Osteoblast (primary cell): Measurements from ENCODE around the gene ADARB1. TPM values are rescaled to one million over a fixed set of nuclear protein-coding genes. Genes with fewer than 3 reads are reported as not detected.
"Not testable (repeated sequence)": the region's sequence is repeated elsewhere in the genome, so short reads cannot be mapped to it uniquely, and the experiment has no call there.

Source experiments
- DNase-seq: peaks from one replicate; pipeline ENCODE4 v3.0.0; 2011; ENCODE audit warnings: low spot score, mixed read lengths; ENCODE audit not compliant: insufficient read length; ENCODE audit errors: missing footprints
- H2AFZ ChIP-seq: 2 replicates; pipeline ENCODE4 v1.6.0; 2011; ENCODE audit warnings: mild to moderate bottlenecking, low read length
- H3K27ac ChIP-seq: 2 replicates; pipeline ENCODE4 v1.5.1; 2011; ENCODE audit warnings: mild to moderate bottlenecking, low read depth, low read length, moderate library complexity
- H3K27me3 ChIP-seq: 2 replicates; pipeline ENCODE4 v1.6.0; 2012; ENCODE audit warnings: mild to moderate bottlenecking, control low read depth, inconsistent platforms, low read length, moderate library complexity; ENCODE audit not compliant: insufficient read depth
- H3K36me3 ChIP-seq: 2 replicates; pipeline ENCODE4 v1.5.1; 2011; ENCODE audit warnings: mild to moderate bottlenecking, low read length, control low read depth, moderate library complexity; ENCODE audit not compliant: insufficient read depth
- H3K4me1 ChIP-seq: 2 replicates; pipeline ENCODE4 v1.5.1; 2011; ENCODE audit warnings: mild to moderate bottlenecking, low read length, control low read depth, moderate library complexity; ENCODE audit not compliant: insufficient read depth
- H3K4me2 ChIP-seq: 2 replicates; pipeline ENCODE4 v1.6.0; 2011; ENCODE audit warnings: mild to moderate bottlenecking, low read length; ENCODE audit not compliant: insufficient read depth
- H3K4me3 ChIP-seq: fragments of 200-600 bp; sonication (generic); 3 replicates; pipeline ENCODE4 v1.5.1; 2012; ENCODE audit warnings: mild to moderate bottlenecking, low read length, inconsistent platforms; ENCODE audit not compliant: insufficient read depth
- H3K79me2 ChIP-seq: 2 replicates; pipeline ENCODE4 v1.6.0; 2012; ENCODE audit warnings: mild to moderate bottlenecking, low read length, control low read depth, inconsistent platforms; ENCODE audit not compliant: insufficient read depth
- H3K9me3 ChIP-seq: 2 replicates; pipeline ENCODE4 v1.5.1; 2011; ENCODE audit warnings: low read depth, low read length, control low read depth
- H4K20me1 ChIP-seq: 2 replicates; pipeline ENCODE4 v1.6.0; 2012; ENCODE audit warnings: mild to moderate bottlenecking, low read length, control low read depth; ENCODE audit not compliant: insufficient read depth
- total RNA-seq: library from RNA; depleted of rRNA; stranded (reverse); fragments of >200 nt; gene quantifications from 2 replicates; pipeline ENCODE4 v1.2.3, GENCODE V29; 2012
- TF ChIP-seq, protein P1 (sequence below): IDR thresholded peaks from 2 replicates; pipeline ENCODE4 v1.5.1; 2011; ENCODE audit warnings: mild to moderate bottlenecking, low read depth, low read length, moderate library complexity; ENCODE audit errors: extremely low read depth

The ADARB1 gene
- total RNA-seq, 1 donor = 19.5 TPM

DNA sequence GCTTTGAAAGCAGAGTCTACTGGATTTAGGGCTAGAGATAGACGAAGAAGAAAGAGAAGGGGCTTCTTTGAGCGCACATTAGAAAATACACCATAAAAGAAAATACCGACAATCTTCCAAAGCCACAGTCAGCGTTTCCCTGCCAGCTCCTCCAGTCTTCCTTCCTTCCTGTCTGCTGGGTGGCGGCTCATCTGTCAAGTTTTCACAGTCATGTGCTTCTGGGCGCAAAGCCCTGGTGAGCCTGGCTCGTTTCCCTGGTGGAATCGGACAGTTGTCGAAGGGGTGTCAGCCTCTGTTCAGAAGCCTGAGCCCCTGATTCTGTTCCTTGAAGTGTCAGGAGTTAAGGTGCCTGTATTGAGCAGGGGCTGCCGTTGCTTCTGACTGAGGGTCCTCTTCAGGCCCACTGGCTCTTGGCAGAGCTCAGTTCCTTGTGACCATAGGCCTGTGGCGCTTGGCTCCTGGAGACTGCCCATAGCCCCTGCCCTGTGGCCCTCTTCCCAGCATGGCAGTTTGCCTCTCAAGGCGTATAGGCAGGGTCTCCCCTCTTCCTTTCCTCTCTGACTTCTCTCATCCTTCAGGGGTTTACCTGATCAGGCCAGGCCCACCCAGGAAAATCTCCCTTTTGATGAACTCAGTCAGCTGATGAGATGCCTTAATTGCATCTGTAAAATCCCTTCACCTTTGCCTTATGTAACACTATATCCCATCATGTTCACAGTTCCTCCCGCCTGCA lies 58.6 kb downstream of the ADARB1 start:
- H3K27ac ChIP-seq = no peak overlapping the region
- no peaks in the 10 kb centered on the region for H3K36me3 ChIP-seq
- TF ChIP-seq, protein P1, sequence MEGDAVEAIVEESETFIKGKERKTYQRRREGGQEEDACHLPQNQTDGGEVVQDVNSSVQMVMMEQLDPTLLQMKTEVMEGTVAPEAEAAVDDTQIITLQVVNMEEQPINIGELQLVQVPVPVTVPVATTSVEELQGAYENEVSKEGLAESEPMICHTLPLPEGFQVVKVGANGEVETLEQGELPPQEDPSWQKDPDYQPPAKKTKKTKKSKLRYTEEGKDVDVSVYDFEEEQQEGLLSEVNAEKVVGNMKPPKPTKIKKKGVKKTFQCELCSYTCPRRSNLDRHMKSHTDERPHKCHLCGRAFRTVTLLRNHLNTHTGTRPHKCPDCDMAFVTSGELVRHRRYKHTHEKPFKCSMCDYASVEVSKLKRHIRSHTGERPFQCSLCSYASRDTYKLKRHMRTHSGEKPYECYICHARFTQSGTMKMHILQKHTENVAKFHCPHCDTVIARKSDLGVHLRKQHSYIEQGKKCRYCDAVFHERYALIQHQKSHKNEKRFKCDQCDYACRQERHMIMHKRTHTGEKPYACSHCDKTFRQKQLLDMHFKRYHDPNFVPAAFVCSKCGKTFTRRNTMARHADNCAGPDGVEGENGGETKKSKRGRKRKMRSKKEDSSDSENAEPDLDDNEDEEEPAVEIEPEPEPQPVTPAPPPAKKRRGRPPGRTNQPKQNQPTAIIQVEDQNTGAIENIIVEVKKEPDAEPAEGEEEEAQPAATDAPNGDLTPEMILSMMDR = no peak
- H3K79me2 ChIP-seq = peaks cover 13% of the 10 kb centered on the region
- DNase-seq = no peak
- no peak overlapping the region for H3K4me3 ChIP-seq
- no peaks in the 10 kb centered on the region for H3K27me3 ChIP-seq
- H3K4me2 ChIP-seq = no peak overlapping the region
- H2AFZ ChIP-seq = peak overlapping the region; percentile 14
- peaks cover 21% of the 10 kb centered on the region for H4K20me1 ChIP-seq
- no peaks in the 10 kb centered on the region for H3K9me3 ChIP-seq
- peaks cover 52% of the 10 kb centered on the region for H3K4me1 ChIP-seq

DNA sequence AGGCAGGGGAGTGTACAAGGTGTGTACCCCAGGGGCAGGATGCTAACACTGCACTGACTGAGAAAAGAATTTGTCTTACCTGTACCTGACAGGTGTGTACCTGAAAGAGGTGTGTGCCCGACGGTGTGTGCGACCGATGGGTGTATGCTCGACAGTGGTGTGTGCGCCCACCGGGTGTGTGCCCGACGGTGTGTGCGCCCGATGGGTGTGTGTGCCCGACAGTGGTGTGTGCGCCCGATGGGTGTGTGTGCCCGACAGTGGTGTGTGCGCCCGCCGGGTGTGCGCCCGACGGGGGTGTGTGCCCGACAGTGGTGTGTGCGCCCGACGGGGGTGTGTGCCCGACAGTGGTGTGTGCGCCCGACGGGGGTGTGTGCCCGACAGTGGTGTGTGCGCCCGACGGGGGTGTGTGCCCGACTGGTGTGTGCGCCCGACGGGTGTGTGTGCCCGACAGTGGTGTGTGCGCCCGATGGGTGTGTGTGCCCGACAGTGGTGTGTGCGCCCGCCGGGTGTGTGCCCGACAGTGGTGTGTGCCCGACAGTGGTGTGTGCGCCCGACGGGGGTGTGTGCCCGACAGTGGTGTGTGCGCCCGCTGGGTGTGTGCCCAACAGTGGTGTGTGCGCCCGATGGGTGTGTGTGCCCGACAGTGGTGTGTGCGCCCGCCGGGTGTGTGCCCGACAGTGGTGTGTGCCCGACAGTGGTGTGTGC lies 59.3 kb downstream of the ADARB1 start:
- not testable (repeated sequence) for H3K27me3 ChIP-seq, H3K9me3 ChIP-seq, H3K4me3 ChIP-seq, DNase-seq, H3K36me3 ChIP-seq, H2AFZ ChIP-seq, H3K27ac ChIP-seq, H3K4me2 ChIP-seq
- Histone ChIP-seq H4K20me1 (peaks cover 21% of the 10 kb centered on the region), H3K79me2 (peaks cover 13% of the 10 kb centered on the region), H3K4me1 (peaks cover 48% of the 10 kb centered on the region)

DNA sequence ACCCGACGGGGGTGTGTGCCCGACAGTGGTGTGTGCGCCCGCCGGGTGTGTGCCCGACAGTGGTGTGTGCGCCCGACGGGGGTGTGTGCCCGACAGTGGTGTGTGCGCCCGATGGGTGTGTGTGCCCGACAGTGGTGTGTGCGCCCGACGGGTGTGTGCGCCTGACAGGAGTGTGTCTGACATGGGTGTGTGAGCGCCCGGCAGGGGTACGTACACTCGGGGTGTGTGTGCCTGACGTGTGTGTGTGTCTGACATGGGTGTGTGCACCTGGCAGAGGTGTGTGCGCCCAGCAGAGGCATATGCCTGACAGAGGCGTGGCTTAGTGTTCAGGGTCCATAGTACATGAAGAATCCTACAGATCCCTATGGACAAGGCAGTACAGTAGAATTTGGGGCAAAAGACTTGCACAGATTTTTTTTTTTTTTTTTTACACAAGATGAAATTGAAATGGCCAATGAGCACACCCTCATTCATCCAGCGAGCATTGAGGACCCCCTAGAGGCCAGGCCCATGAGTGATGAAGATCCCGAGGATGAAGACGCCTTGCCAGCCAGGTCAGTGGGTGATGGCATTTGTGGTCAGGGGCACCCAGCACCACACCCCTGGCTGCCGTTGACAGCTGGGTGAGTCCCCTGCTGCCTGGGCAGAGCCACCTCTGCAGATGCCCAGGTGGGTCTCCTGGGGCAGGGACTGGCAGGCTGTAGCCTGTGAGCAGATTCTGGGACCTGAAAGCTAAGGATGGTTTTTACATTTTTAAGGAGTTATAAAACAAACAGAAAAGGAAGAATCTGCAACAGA lies 60.1 kb downstream of the ADARB1 start:
- Histone ChIP-seq H3K27ac (no peak overlapping the region), H3K27me3 (no peaks in the 10 kb centered on the region), H3K9me3 (no peaks in the 10 kb centered on the region), H3K79me2 (peaks cover 13% of the 10 kb centered on the region), H3K4me2 (no peak overlapping the region), H4K20me1 (peaks cover 21% of the 10 kb centered on the region), H3K4me3 (no peak overlapping the region), H3K36me3 (no peaks in the 10 kb centered on the region), H3K4me1 (peaks cover 40% of the 10 kb centered on the region), H2AFZ (no peak overlapping the region)
- no peak for DNase-seq
- TF ChIP-seq, protein P1 = no peak

DNA sequence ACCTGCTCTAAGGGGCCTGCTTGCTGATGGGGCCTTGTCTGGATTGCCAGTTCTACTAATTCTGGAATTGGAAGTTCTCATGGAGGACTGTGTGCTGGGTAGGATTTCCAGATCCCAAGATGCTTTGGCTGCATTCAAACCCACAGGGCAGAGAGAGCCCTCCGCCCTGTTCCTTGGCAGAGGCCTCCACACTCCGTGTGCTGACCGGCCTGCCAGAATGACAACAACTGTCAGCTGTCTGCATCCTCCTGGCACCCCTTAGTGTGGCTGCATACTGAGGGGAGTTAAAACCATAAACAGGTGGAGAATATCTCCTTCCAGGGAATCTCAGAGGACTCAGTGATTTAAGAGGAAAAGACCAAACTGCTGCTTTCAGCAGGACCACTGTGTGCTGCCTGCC lies 60.7 kb downstream of the ADARB1 start:
- DNase-seq = peak; percentile 78
- no peak overlapping the region for H3K4me2 ChIP-seq
- H3K79me2 ChIP-seq = peaks cover 13% of the 10 kb centered on the region
- H3K27ac ChIP-seq = no peak overlapping the region
- H3K36me3 ChIP-seq = no peaks in the 10 kb centered on the region
- H3K4me3 ChIP-seq = no peak overlapping the region
- H3K27me3 ChIP-seq = no peaks in the 10 kb centered on the region
- H3K9me3 ChIP-seq = no peaks in the 10 kb centered on the region
- peaks cover 34% of the 10 kb centered on the region for H3K4me1 ChIP-seq
- peaks cover 21% of the 10 kb centered on the region for H4K20me1 ChIP-seq
- H2AFZ ChIP-seq = no peak overlapping the region
- TF ChIP-seq, protein P1 = no peak
